HepG2 (cell line): ENCODE results near the gene RPGRIP1. TPM values are rescaled to one million over a fixed set of nuclear protein-coding genes. Genes with fewer than 3 reads are reported as not detected.

Source experiments
- ATAC-seq: fragments of 200-7000 bp; cut with Tn5 transposase; 3 replicates; pipeline ENCODE4 v1.9.1; 2020; ENCODE audit warnings: mild to moderate bottlenecking, moderate library complexity
- BruUV-seq: library from RNA; stranded (reverse); fragments of 400-500 nt; replicated peaks from 2 replicates; lab custom pipeline; 2021; lab: Mats Ljungman, UMichigan
- CTCF ChIA-PET: fragments of 300-600 bp; formaldehyde crosslinking; extraction: SDS; loops from one replicate; lab custom pipeline; 2021; ENCODE audit warnings: low total read pairs, inconsistent platforms, low intra/inter-chr PET ratio; lab: Yijun Ruan, JAX
- POLR2A ChIA-PET: fragments of 350-600 bp; sonication (Branson Sonifier 250); formaldehyde crosslinking; loops from one replicate; lab custom pipeline; 2020; ENCODE audit warnings: antibody characterized with exemption, inconsistent platforms; lab: Yijun Ruan, JAX
- DNase-seq: peaks from one replicate; pipeline ENCODE4 v3.0.0-alpha.2; 2015; ENCODE audit warnings: low spot score
- FAIRE-seq: peaks from 3 replicates; lab custom pipeline; 2011; peaks lifted over from hg19 to GRCh38; lab: Jason Lieb, UNC
- H2AFZ ChIP-seq: one replicate; pipeline ENCODE4 v1.6.1; 2011; ENCODE audit warnings: low read length, inconsistent platforms
- H3K27ac ChIP-seq: fragments of 300-600 bp; 3 replicates; pipeline ENCODE4 v1.8.0; 2011; ENCODE audit warnings: mixed run types, mild to moderate bottlenecking, mixed read lengths, low read length, inconsistent platforms; ENCODE audit not compliant: insufficient read depth; ENCODE audit errors: extremely low read length
- H3K27me3 ChIP-seq, 2 experiments: fragments of 200-600 bp in 1 of 2; 2 replicates in 1 of 2; 3 replicates in 1 of 2; pipeline versions ENCODE4 v1.6.0 to v1.8.0; 2011; ENCODE audit warnings: low read length in 2 of 2, mild to moderate bottlenecking in 2 of 2, moderate library complexity in 2 of 2, inconsistent platforms in 1 of 2; ENCODE audit not compliant: insufficient read depth in 2 of 2, control insufficient read depth in 1 of 2
- H3K36me3 ChIP-seq, 2 experiments: fragments of 200-600 bp in 1 of 2; replicated peaks in 1 of 2; 2 replicates in 1 of 2; 3 replicates in 1 of 2; pipeline versions ENCODE4 v1.5.1 to v1.8.0; 2011; ENCODE audit warnings: low read length in 2 of 2, inconsistent platforms in 1 of 2; ENCODE audit not compliant: insufficient read depth in 2 of 2, control insufficient read depth in 1 of 2
- H3K4me1 ChIP-seq: 2 replicates; pipeline ENCODE4 v1.5.1; 2012; ENCODE audit warnings: low read length, inconsistent platforms; ENCODE audit not compliant: insufficient read depth
- H3K4me2 ChIP-seq: 2 replicates; pipeline ENCODE4 v1.6.0; 2011; ENCODE audit warnings: low read depth, low read length, inconsistent platforms
- H3K4me3 ChIP-seq, 3 experiments: fragments of 200-600 bp in 1 of 3; sonication (generic), shearing (Covaris generic) in 1 of 3; replicated peaks in 1 of 3; 2 replicates each; pipeline ENCODE4 v1.5.1; 2011 to 2016; ENCODE audit warnings: low read length in 3 of 3, inconsistent platforms in 2 of 3, low read depth in 2 of 3, mild to moderate bottlenecking in 2 of 3, control low read depth in 1 of 3, mixed read lengths in 1 of 3; ENCODE audit not compliant: insufficient read depth in 1 of 3
- H3K79me2 ChIP-seq: one replicate; pipeline ENCODE4 v1.6.1; 2011; ENCODE audit warnings: low read length, inconsistent platforms; ENCODE audit not compliant: insufficient read depth
- H3K9ac ChIP-seq: 2 replicates; pipeline ENCODE4 v1.6.0; 2011; ENCODE audit warnings: mild to moderate bottlenecking, low read depth, low read length, inconsistent platforms; ENCODE audit not compliant: insufficient read depth
- H3K9me3 ChIP-seq: 2 replicates; pipeline ENCODE4 v1.5.1; 2012; ENCODE audit warnings: mild to moderate bottlenecking, low read length
- H4K20me1 ChIP-seq: 2 replicates; pipeline ENCODE4 v1.6.0; 2011; ENCODE audit warnings: inconsistent platforms, mild to moderate bottlenecking, low read length, moderate library complexity; ENCODE audit not compliant: insufficient read depth
- CCDC6 ChIP-seq: sonication (generic); formaldehyde crosslinking; IDR thresholded peaks from 2 replicates; pipeline ENCODE4 v1.8.1; 2022; ENCODE audit warnings: mild to moderate bottlenecking, missing genetic modification reagents, moderate library complexity
- EZH2 ChIP-seq: conservative IDR thresholded peaks from 2 replicates; pipeline ENCODE4 v1.6.1; 2012; ENCODE audit warnings: mild to moderate bottlenecking, low read depth, low read length, moderate library complexity
- KDM5A ChIP-seq: fragments of 200-600 bp; sonication (generic); IDR thresholded peaks from 2 replicates; pipeline ENCODE4 v1.7.0; 2018; ENCODE audit warnings: antibody characterized with exemption, mild to moderate bottlenecking, low read length, borderline replicate concordance
- KMT2B ChIP-seq: IDR thresholded peaks from 2 replicates; pipeline ENCODE4 v1.6.1; 2016; ENCODE audit warnings: missing genetic modification reagents, missing compliant biosample characterization
- MBNL3 ChIP-seq: fragments of 250-450 bp; sonication (Bioruptor Pico); conservative IDR thresholded peaks from 2 replicates; pipeline ENCODE4 v1.8.0; 2022; ENCODE audit warnings: mild to moderate bottlenecking, inconsistent platforms
- SIN3A ChIP-seq: IDR thresholded peaks from 2 replicates; pipeline ENCODE4 v1.6.1; 2011; ENCODE audit warnings: low read depth, mild to moderate bottlenecking, control low read depth, low read length, borderline replicate concordance
- SRSF4 ChIP-seq: fragments of 200-400 bp; formaldehyde crosslinking; IDR thresholded peaks from one replicate; pipeline ENCODE4 v1.6.1; 2018; ENCODE audit warnings: mild to moderate bottlenecking, low read depth, low read length, moderate library complexity; ENCODE audit not compliant: poor library complexity, severe bottlenecking
- TAF15 ChIP-seq: fragments of 200-400 bp; formaldehyde crosslinking; IDR thresholded peaks from one replicate; pipeline ENCODE4 v1.6.1; 2018; ENCODE audit warnings: mild to moderate bottlenecking, low read depth, low read length; ENCODE audit not compliant: poor library complexity, severe bottlenecking
- TARDBP ChIP-seq: sonication (generic); formaldehyde crosslinking; IDR thresholded peaks from 2 replicates; pipeline ENCODE4 v1.8.0; 2022; ENCODE audit warnings: mild to moderate bottlenecking, missing genetic modification reagents
- ZFP90 ChIP-seq: sonication (generic); formaldehyde crosslinking; IDR thresholded peaks from 2 replicates; pipeline ENCODE4 v1.8.0; 2022; ENCODE audit warnings: missing genetic modification reagents, mild to moderate bottlenecking, inconsistent platforms, borderline replicate concordance
- ZNF260 ChIP-seq: sonication (generic); formaldehyde crosslinking; IDR thresholded peaks from 2 replicates; pipeline ENCODE4 v1.4.0; 2020; ENCODE audit warnings: missing genetic modification reagents, low read depth, mild to moderate bottlenecking, borderline replicate concordance
- ZNF274 ChIP-seq: sonication (generic); formaldehyde crosslinking; IDR thresholded peaks from 2 replicates; pipeline ENCODE4 v1.5.1; 2020; ENCODE audit warnings: mild to moderate bottlenecking, missing genetic modification reagents
- ZNF430 ChIP-seq: sonication (generic); formaldehyde crosslinking; IDR thresholded peaks from 2 replicates; pipeline ENCODE4 v1.9.0; 2021; ENCODE audit warnings: mild to moderate bottlenecking, missing genetic modification reagents
- ZNF780A ChIP-seq: sonication (generic); formaldehyde crosslinking; IDR thresholded peaks from 2 replicates; pipeline ENCODE4 v1.8.0; 2022; ENCODE audit warnings: mild to moderate bottlenecking, missing genetic modification reagents, moderate library complexity
- WGBS: methylation state at CpG from one replicate; pipeline ENCODE4 v1.1.6; 2017; ENCODE audit warnings: low lambda C conversion rate; 5-methylcytosine and 5-hydroxymethylcytosine counted together
- in situ Hi-C: cut with HindIII; loops from 2 replicates; pipeline ENCODE4 v1.10.0; 2017; ENCODE audit warnings: low pct_unique_long_range_greater_than_20kb; ENCODE audit not compliant: extremely low pct_ligation_motif_present
- intact Hi-C: fragments of 100-400 bp; cut with micrococcal nuclease; formaldehyde crosslinking; loops from one replicate; pipeline ENCODE4 v1.10.0; 2022; ENCODE audit not compliant: unreplicated experiment
- polyA plus RNA-seq, 8 experiments: library from polyadenylated mRNA; depleted of rRNA in 3 of 8; stranded (reverse) in 7 of 8; unstranded in 1 of 8; fragments of >200 nt; fragmentation: Illumina TruSeq in 4 of 8; extraction: Trizol in 4 of 8; gene quantifications; 2 replicates each; pipeline versions ENCODE4 v1.2.1 to v1.2.3, GENCODE V29; 2011 to 2016; ENCODE audit warnings: low read depth in 4 of 8, missing spikeins in 1 of 8, mixed read lengths in 1 of 8; ENCODE audit not compliant: insufficient read depth in 1 of 8
- total RNA-seq, 5 experiments: library from RNA; depleted of rRNA; stranded (reverse); fragments of >200 nt; fragmentation: Illumina TruSeq; extraction: Trizol; gene quantifications; 2 replicates each; pipeline ENCODE4 v1.2.3, GENCODE V29; 2016; ENCODE audit warnings: low read depth in 1 of 5
- TF ChIP-seq, protein P1 (sequence below): sonication (generic); formaldehyde crosslinking; conservative IDR thresholded peaks from 2 replicates; pipeline ENCODE4 v1.4.0; 2020; ENCODE audit warnings: missing genetic modification reagents
- TF ChIP-seq, protein P2 (sequence below), 2 experiments: IDR thresholded peaks; 2 replicates each; pipeline ENCODE4 v1.6.1; 2011 to 2012; ENCODE audit warnings: low read length in 2 of 2, borderline replicate concordance in 1 of 2, low read depth in 1 of 2, mild to moderate bottlenecking in 1 of 2, moderate library complexity in 1 of 2
- TF ChIP-seq, protein P3 (sequence below): sonication (generic); formaldehyde crosslinking; IDR thresholded peaks from 2 replicates; pipeline ENCODE4 v1.5.0; 2020; ENCODE audit warnings: missing genetic modification reagents
- TF ChIP-seq, protein P4 (sequence below): sonication (generic); formaldehyde crosslinking; IDR thresholded peaks from 2 replicates; pipeline ENCODE4 v1.4.0; 2020; ENCODE audit warnings: missing genetic modification reagents

The RPGRIP1 gene
- total and polyA plus RNA-seq, 2 of the 13 experiments (the other 11 are each of a cell fraction or from before 2014, with no cell fraction given): 0.13 to 1.1 TPM

DNA sequence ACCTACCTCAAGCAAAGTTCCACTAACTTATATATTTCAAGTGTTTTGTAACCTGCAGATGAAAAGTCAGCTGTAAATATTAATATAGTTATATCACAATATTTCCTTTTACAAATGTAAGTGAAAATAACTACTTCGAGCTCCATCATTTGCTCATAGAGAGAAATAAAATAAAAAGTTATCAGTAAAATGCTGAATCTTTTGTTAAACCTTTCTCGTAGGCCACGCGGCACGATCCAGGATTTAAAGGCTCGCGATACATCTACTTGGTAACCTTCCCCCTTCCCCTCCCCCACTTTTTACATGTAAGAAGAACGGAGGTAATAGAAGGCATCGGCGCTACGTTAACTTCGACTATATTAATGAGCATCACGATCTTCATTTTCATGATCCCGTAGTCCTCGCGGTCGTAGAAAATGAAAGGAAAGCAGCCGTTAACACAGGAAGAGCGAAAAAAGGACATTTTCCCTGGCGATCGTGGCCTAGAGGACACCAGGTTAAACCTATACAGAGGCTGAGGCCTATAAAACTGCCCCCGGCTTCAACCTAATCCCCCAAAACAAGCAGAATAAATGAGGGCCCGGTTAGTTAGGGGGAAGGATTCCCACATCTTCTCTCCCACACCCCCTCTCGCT, 11.1 kb upstream of the RPGRIP1 start:
- no peak for FAIRE-seq
- H3K4me2 ChIP-seq: peak overlapping the region; percentile 88
- peaks cover 38% of the 10 kb centered on the region for H3K4me1 ChIP-seq
- ATAC-seq: no peak; the same call in 2 of the 3 replicates
- CTCF ChIA-PET: no interaction called here
- H4K20me1 ChIP-seq: peaks cover 54% of the 10 kb centered on the region
- DNase-seq: peak; percentile 77
- under 1% methylated on average over 24 of the region's 24 CpGs for WGBS
- in situ Hi-C loops (no loop called here), intact Hi-C loops (loop anchor here (1.0 to 2.0 kb wide), 2 partner anchors 40 to 209 kb away; partner anchors contain the start of gene TOX4)
- H3K36me3 ChIP-seq: peaks cover 5 to 32% of the 10 kb centered on the region in 2 experiments
- peaks cover 60% of the 10 kb centered on the region for H3K79me2 ChIP-seq
- H3K27me3 ChIP-seq: peaks cover 0 to 5% of the 10 kb centered on the region in 2 experiments; a peak in 2 of 5 replicates
- POLR2A ChIA-PET: interaction anchor here (1.3 to 6.0 kb wide), 3 partner anchors 9 to 22 kb away, joined by 3 to 68 read pairs (median 3); no protein-coding TSS in a partner anchor
- peak overlapping the region; percentile 91 for H3K27ac ChIP-seq
- TSS peak; percentile 60 for BruUV-seq
- peak overlapping the region; percentile 86 to 98 (median 90) for H3K4me3 ChIP-seq
- no peaks in the 10 kb centered on the region for H3K9me3 ChIP-seq
- H2AFZ ChIP-seq: no peak overlapping the region
- H3K9ac ChIP-seq: peak overlapping the region; percentile 100
- TF ChIP-seq TARDBP (CRISPR knock-in tag): no peak
- TF ChIP-seq, protein P1, sequence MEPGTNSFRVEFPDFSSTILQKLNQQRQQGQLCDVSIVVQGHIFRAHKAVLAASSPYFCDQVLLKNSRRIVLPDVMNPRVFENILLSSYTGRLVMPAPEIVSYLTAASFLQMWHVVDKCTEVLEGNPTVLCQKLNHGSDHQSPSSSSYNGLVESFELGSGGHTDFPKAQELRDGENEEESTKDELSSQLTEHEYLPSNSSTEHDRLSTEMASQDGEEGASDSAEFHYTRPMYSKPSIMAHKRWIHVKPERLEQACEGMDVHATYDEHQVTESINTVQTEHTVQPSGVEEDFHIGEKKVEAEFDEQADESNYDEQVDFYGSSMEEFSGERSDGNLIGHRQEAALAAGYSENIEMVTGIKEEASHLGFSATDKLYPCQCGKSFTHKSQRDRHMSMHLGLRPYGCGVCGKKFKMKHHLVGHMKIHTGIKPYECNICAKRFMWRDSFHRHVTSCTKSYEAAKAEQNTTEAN (CRISPR knock-in tag): no peak
- no peak for TF ChIP-seq MBNL3 (CRISPR knock-in tag)
- no peak; the same call in 1 of the 2 replicates for TF ChIP-seq ZNF430 (CRISPR knock-in tag)
- no peak for TF ChIP-seq ZNF780A (CRISPR knock-in tag)
- TF ChIP-seq, protein P2, sequence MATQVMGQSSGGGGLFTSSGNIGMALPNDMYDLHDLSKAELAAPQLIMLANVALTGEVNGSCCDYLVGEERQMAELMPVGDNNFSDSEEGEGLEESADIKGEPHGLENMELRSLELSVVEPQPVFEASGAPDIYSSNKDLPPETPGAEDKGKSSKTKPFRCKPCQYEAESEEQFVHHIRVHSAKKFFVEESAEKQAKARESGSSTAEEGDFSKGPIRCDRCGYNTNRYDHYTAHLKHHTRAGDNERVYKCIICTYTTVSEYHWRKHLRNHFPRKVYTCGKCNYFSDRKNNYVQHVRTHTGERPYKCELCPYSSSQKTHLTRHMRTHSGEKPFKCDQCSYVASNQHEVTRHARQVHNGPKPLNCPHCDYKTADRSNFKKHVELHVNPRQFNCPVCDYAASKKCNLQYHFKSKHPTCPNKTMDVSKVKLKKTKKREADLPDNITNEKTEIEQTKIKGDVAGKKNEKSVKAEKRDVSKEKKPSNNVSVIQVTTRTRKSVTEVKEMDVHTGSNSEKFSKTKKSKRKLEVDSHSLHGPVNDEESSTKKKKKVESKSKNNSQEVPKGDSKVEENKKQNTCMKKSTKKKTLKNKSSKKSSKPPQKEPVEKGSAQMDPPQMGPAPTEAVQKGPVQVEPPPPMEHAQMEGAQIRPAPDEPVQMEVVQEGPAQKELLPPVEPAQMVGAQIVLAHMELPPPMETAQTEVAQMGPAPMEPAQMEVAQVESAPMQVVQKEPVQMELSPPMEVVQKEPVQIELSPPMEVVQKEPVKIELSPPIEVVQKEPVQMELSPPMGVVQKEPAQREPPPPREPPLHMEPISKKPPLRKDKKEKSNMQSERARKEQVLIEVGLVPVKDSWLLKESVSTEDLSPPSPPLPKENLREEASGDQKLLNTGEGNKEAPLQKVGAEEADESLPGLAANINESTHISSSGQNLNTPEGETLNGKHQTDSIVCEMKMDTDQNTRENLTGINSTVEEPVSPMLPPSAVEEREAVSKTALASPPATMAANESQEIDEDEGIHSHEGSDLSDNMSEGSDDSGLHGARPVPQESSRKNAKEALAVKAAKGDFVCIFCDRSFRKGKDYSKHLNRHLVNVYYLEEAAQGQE (IDR thresholded peaks at IDR 0.05; ENCODE audit: borderline replicate concordance in 1 of 2, low read depth in 1 of 2, low read length in 2 of 2): peak in 1 of 2 experiments; percentile 67; a peak in 2 of 4 replicates
- TF ChIP-seq, protein P3, sequence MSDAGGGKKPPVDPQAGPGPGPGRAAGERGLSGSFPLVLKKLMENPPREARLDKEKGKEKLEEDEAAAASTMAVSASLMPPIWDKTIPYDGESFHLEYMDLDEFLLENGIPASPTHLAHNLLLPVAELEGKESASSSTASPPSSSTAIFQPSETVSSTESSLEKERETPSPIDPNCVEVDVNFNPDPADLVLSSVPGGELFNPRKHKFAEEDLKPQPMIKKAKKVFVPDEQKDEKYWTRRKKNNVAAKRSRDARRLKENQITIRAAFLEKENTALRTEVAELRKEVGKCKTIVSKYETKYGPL: peak; percentile 7; the same call in 1 of the 2 replicates
- TF ChIP-seq ZNF260 (CRISPR knock-in tag): no peak
- no peak for TF ChIP-seq CCDC6 (CRISPR knock-in tag)
- TF ChIP-seq ZNF274 (CRISPR knock-in tag): no peak
- TF ChIP-seq TAF15: no peak
- TF ChIP-seq KDM5A: peak; percentile 75
- TF ChIP-seq, protein P4, sequence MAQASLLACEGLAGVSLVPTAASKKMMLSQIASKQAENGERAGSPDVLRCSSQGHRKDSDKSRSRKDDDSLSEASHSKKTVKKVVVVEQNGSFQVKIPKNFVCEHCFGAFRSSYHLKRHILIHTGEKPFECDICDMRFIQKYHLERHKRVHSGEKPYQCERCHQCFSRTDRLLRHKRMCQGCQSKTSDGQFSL (CRISPR knock-in tag): no peak
- TF ChIP-seq SRSF4: no peak
- no peak for TF ChIP-seq KMT2B (CRISPR knock-in tag)
- TF ChIP-seq ZFP90 (CRISPR knock-in tag): no peak
- TF ChIP-seq EZH2: no peak
- TF ChIP-seq SIN3A: peak; percentile 80; the same call in 1 of the 2 replicates
